Dedifferentiated amniotic fluid mesenchymal stem cell (primary cell): ENCODE measurements around the gene ZNF491.
"Not testable (repeated sequence)": the region's sequence is repeated elsewhere in the genome, so short reads cannot be mapped to it uniquely, and the experiment has no call there.

Source experiments
- DNase-seq: peaks from one replicate; pipeline ENCODE4 v3.0.0-alpha.2; 2016; ENCODE audit errors: extremely low spot score

Gene ZNF491

GRCh38 chr19:11806354-11807098 is 8.2 kb downstream of the ZNF491 start:
- no peak for DNase-seq

GRCh38 chr19:11807099-11807380 is 8.7 kb downstream of the ZNF491 start:
- no peak for DNase-seq

GRCh38 chr19:11813703-11814028 is 15.3 kb downstream of the ZNF491 start:
- no peak for DNase-seq

GRCh38 chr19:11814029-11814699 is 15.8 kb downstream of the ZNF491 start, which contains the start of gene ZNF440:
Gene ZNF440 (plus strand): TSS chr19:11814273. CDS start chr19:11814448, 175 bp downstream.
- peak; percentile 90 for DNase-seq

GRCh38 chr19:11814700-11815035 is 16.3 kb downstream of the ZNF491 start:
- DNase-seq: no peak

GRCh38 chr19:11821474-11822109 is 23.3 kb downstream of the ZNF491 start:
- no peak for DNase-seq

GRCh38 chr19:11828957-11829876 is 30.9 kb downstream of the ZNF491 start:
- not testable (repeated sequence) for DNase-seq

GRCh38 chr19:11832253-11832912 is 34.1 kb downstream of the ZNF491 start:
- no peak for DNase-seq

- DNase-seq: no peak
These were observed 35.2 kb downstream of the ZNF491 start for GRCh38 chr19:11833541-11833940.

- DNase-seq: not testable (repeated sequence)
These were observed 37.3 kb downstream of the ZNF491 start for GRCh38 chr19:11835626-11836066.

GRCh38 chr19:11843722-11844121 is 45.4 kb downstream of the ZNF491 start:
- DNase-seq: no peak

GRCh38 chr19:11847615-11848014 is 49.3 kb downstream of the ZNF491 start:
- DNase-seq: not testable (repeated sequence)

GRCh38 chr19:11848200-11848593 is 49.9 kb downstream of the ZNF491 start:
- DNase-seq: no peak

- DNase-seq: peak; percentile 74
These were observed 50.5 kb downstream of the ZNF491 start, which contains the start of gene ZNF439 for GRCh38 chr19:11848594-11849469. Gene ZNF439 (plus strand): TSS chr19:11848726. CDS start chr19:11848868, 142 bp downstream.

GRCh38 chr19:11850289-11850688 is 52.0 kb downstream of the ZNF491 start:
- not testable (repeated sequence) for DNase-seq

GRCh38 chr19:11853358-11853757 is 55.0 kb downstream of the ZNF491 start:
- DNase-seq: no peak

- no peak for DNase-seq
These were observed 58.4 kb downstream of the ZNF491 start for GRCh38 chr19:11856596-11857250.
